IMR-90 (cell line): ENCODE data around the gene KCNQ2. TPM values are rescaled to one million over a fixed set of nuclear protein-coding genes. Genes with fewer than 3 reads are reported as not detected.

Source experiments
- ATAC-seq: fragments of 200-7000 bp; cut with Tn5 transposase; 2 replicates; pipeline ENCODE4 v1.9.1; 2020; ENCODE audit warnings: low read depth, mild to moderate bottlenecking, moderate library complexity
- BruUV-seq: library from RNA; stranded (reverse); fragments of 400-500 nt; replicated peaks from 2 replicates; lab custom pipeline; 2021; lab: Mats Ljungman, UMichigan
- CTCF ChIA-PET: fragments of 300-600 bp; formaldehyde crosslinking; extraction: SDS; loops from one replicate; lab custom pipeline; 2021; ENCODE audit warnings: antibody characterized with exemption; lab: Yijun Ruan, JAX
- POLR2A ChIA-PET: fragments of 300-600 bp; sonication (Branson Sonifier 250); formaldehyde crosslinking; loops from one replicate; lab custom pipeline; 2022; ENCODE audit warnings: antibody characterized with exemption; ENCODE audit not compliant: unreplicated experiment; lab: Charles Lee
- DNase-seq: peaks from one replicate; pipeline ENCODE4 v3.0.0; 2013
- H2AFZ ChIP-seq: replicated peaks from 2 replicates; pipeline ENCODE3; 2013; ENCODE audit warnings: low read length, mild to moderate bottlenecking; ENCODE audit not compliant: poor library complexity
- H2AK5ac ChIP-seq: 2 replicates; pipeline ENCODE4 v1.6.1; 2013; ENCODE audit warnings: low read depth, low read length, inconsistent platforms
- H2AK9ac ChIP-seq: replicated peaks from 2 replicates; pipeline ENCODE3; 2013; ENCODE audit warnings: mild to moderate bottlenecking, low read depth, low read length, moderate library complexity; ENCODE audit not compliant: poor library complexity
- H2BK120ac ChIP-seq: 2 replicates; pipeline ENCODE4 v1.6.1; 2013; ENCODE audit warnings: low read depth, low read length, inconsistent platforms
- H2BK15ac ChIP-seq: 3 replicates; pipeline ENCODE4 v1.6.1; 2013; ENCODE audit warnings: low read depth, low read length, inconsistent platforms
- H2BK20ac ChIP-seq: 2 replicates; pipeline ENCODE4 v1.6.1; 2013; ENCODE audit warnings: low read depth, mild to moderate bottlenecking, inconsistent platforms, low read length, moderate library complexity
- H2BK5ac ChIP-seq: 2 replicates; pipeline ENCODE4 v1.6.1; 2013; ENCODE audit warnings: mild to moderate bottlenecking, low read depth, low read length, inconsistent platforms; ENCODE audit not compliant: poor library complexity, severe bottlenecking
- H3K14ac ChIP-seq: replicated peaks from 2 replicates; pipeline ENCODE4 v1.6.1; 2013; ENCODE audit warnings: low read depth, low read length, inconsistent platforms
- H3K18ac ChIP-seq: 2 replicates; pipeline ENCODE4 v1.6.1; 2013; ENCODE audit warnings: low read depth, low read length, control low read depth
- H3K23ac ChIP-seq: 2 replicates; pipeline ENCODE4 v1.6.1; 2013; ENCODE audit warnings: low read depth, low read length, inconsistent platforms
- H3K27ac ChIP-seq: 2 replicates; pipeline ENCODE4 v1.5.1; 2013; ENCODE audit warnings: mild to moderate bottlenecking, control low read depth, low read length; ENCODE audit not compliant: insufficient read depth
- H3K27me3 ChIP-seq: 2 replicates; pipeline ENCODE4 v1.6.1; 2013; ENCODE audit warnings: low read length; ENCODE audit not compliant: control insufficient read depth, insufficient read depth
- H3K36me3 ChIP-seq: 2 replicates; pipeline ENCODE4 v1.6.1; 2013; ENCODE audit warnings: low read length, mixed read lengths; ENCODE audit not compliant: control insufficient read depth, insufficient read depth
- H3K4ac ChIP-seq: 2 replicates; pipeline ENCODE4 v1.6.1; 2013; ENCODE audit warnings: low read depth, low read length, inconsistent platforms
- H3K4me1 ChIP-seq: 2 replicates; pipeline ENCODE4 v1.6.1; 2013; ENCODE audit warnings: low read length, mixed read lengths; ENCODE audit not compliant: control insufficient read depth, insufficient read depth
- H3K4me2 ChIP-seq: 2 replicates; pipeline ENCODE4 v1.6.1; 2013; ENCODE audit warnings: low read depth, mild to moderate bottlenecking, control low read depth, low read length, moderate library complexity
- H3K4me3 ChIP-seq: 2 replicates; pipeline ENCODE4 v1.5.1; 2013; ENCODE audit warnings: low read depth, mild to moderate bottlenecking, control low read depth, low read length, moderate library complexity; ENCODE audit not compliant: insufficient read depth
- H3K56ac ChIP-seq: 2 replicates; pipeline ENCODE4 v1.6.1; 2013; ENCODE audit warnings: low read length, inconsistent platforms; ENCODE audit not compliant: insufficient read depth; ENCODE audit errors: extremely low read depth
- H3K79me1 ChIP-seq, 2 experiments: 2 replicates each; pipeline ENCODE4 v1.6.1; 2013; ENCODE audit warnings: low read length in 2 of 2, inconsistent platforms in 1 of 2, low read depth in 1 of 2
- H3K9ac ChIP-seq: 2 replicates; pipeline ENCODE4 v1.6.1; 2013; ENCODE audit warnings: low read depth, low read length, control low read depth
- H3K9me1 ChIP-seq: 2 replicates; pipeline ENCODE4 v1.6.1; 2013; ENCODE audit warnings: low read length, inconsistent platforms; ENCODE audit not compliant: insufficient read depth
- H3K9me3 ChIP-seq: 2 replicates; pipeline ENCODE4 v1.6.1; 2013; ENCODE audit warnings: low read length; ENCODE audit not compliant: control insufficient read depth, insufficient read depth
- H4K20me1 ChIP-seq: 2 replicates; pipeline ENCODE4 v1.6.1; 2013; ENCODE audit warnings: low read length, inconsistent platforms; ENCODE audit not compliant: insufficient read depth
- H4K5ac ChIP-seq: 2 replicates; pipeline ENCODE4 v1.6.1; 2013; ENCODE audit warnings: mild to moderate bottlenecking, low read depth, low read length, control low read depth
- H4K8ac ChIP-seq, 2 experiments: 2 replicates each; pipeline ENCODE4 v1.6.1; 2013; ENCODE audit warnings: low read depth in 2 of 2, low read length in 2 of 2, control low read depth in 1 of 2, inconsistent platforms in 1 of 2
- H4K91ac ChIP-seq: 2 replicates; pipeline ENCODE4 v1.6.1; 2013; ENCODE audit warnings: low read depth, low read length, inconsistent platforms; ENCODE audit not compliant: insufficient read depth
- BHLHE40 ChIP-seq: fragments of 150-350 bp; IDR thresholded peaks from 2 replicates; pipeline ENCODE4 v1.6.1; 2016; ENCODE audit warnings: mild to moderate bottlenecking, low read depth, low read length
- CHD1 ChIP-seq: IDR thresholded peaks from 2 replicates; pipeline ENCODE4 v1.6.1; 2012; ENCODE audit warnings: low read depth, low read length, improper control_type of control experiment
- FOS ChIP-seq: fragments of 150-350 bp; IDR thresholded peaks from 2 replicates; pipeline ENCODE4 v1.6.1; 2016; ENCODE audit warnings: low read depth, low read length
- MAFK ChIP-seq: IDR thresholded peaks from 2 replicates; pipeline ENCODE4 v1.6.1; 2012; ENCODE audit warnings: low read depth, low read length, improper control_type of control experiment
- MAZ ChIP-seq: IDR thresholded peaks from 2 replicates; pipeline ENCODE4 v1.6.1; 2012; ENCODE audit warnings: low read depth, mild to moderate bottlenecking, low read length, improper control_type of control experiment, moderate library complexity, borderline replicate concordance
- MXI1 ChIP-seq: IDR thresholded peaks from 2 replicates; pipeline ENCODE4 v1.6.1; 2012; ENCODE audit warnings: low read depth, mild to moderate bottlenecking, low read length, moderate library complexity, borderline replicate concordance
- NFE2L2 ChIP-seq: fragments of 150-350 bp; IDR thresholded peaks from 2 replicates; pipeline ENCODE4 v1.6.1; 2016; ENCODE audit warnings: low read depth, mild to moderate bottlenecking, low read length
- POLR2A ChIP-seq: IDR thresholded peaks from 2 replicates; pipeline ENCODE4 v1.6.1; 2012; ENCODE audit warnings: mild to moderate bottlenecking, low read depth, low read length
- RAD21 ChIP-seq: IDR thresholded peaks from 2 replicates; pipeline ENCODE4 v1.6.1; 2012; ENCODE audit warnings: low read length, improper control_type of control experiment
- RCOR1 ChIP-seq: IDR thresholded peaks from 2 replicates; pipeline ENCODE4 v1.6.1; 2012; ENCODE audit warnings: mild to moderate bottlenecking, low read length, improper control_type of control experiment; ENCODE audit not compliant: insufficient replicate concordance
- RFX5 ChIP-seq: IDR thresholded peaks from 2 replicates; pipeline ENCODE4 v1.8.0; 2012; ENCODE audit warnings: low read depth, mild to moderate bottlenecking, low read length, moderate library complexity
- SMC3 ChIP-seq: fragments of 150-350 bp; IDR thresholded peaks from 2 replicates; pipeline ENCODE4 v1.6.1; 2016; ENCODE audit warnings: low read depth, mild to moderate bottlenecking, antibody characterized with exemption, low read length, moderate library complexity
- WGBS, 2 experiments: methylation state at CpG; one replicate each; pipeline versions ENCODE4 v1.1.5 to v1.1.7; 2013; ENCODE audit warnings: missing lambda C conversion rate in 2 of 2; ENCODE audit not compliant: insufficient read length in 1 of 2; ENCODE audit errors: extremely low coverage in 2 of 2; 5-methylcytosine and 5-hydroxymethylcytosine counted together
- dilution Hi-C: fragments of 300-500 bp; cut with HindIII; formaldehyde crosslinking; loops from one replicate; pipeline ENCODE4 v1.14.3; 2018; ENCODE audit warnings: low sequenced_read_pairs; ENCODE audit not compliant: unreplicated experiment
- in situ Hi-C: fragments of 300-500 bp; cut with MboI; formaldehyde crosslinking; loops from 3 replicates; pipeline ENCODE4 v1.14.3; 2019; ENCODE audit warnings: low sequenced_read_pairs, inconsistent platforms, mixed read lengths
- intact Hi-C: fragments of 100-400 bp; cut with micrococcal nuclease; formaldehyde crosslinking; loops from 2 replicates; pipeline ENCODE4 v1.10.0; 2022
- polyA plus RNA-seq, 3 experiments: library from polyadenylated mRNA; depleted of rRNA; stranded (reverse); fragments of >200 nt; gene quantifications; 2 replicates each; pipeline ENCODE4 v1.2.3, GENCODE V29; 2012; ENCODE audit warnings: low replicate concordance in 1 of 3
- total RNA-seq: library from RNA; depleted of rRNA; stranded (reverse); fragments of >200 nt; gene quantifications from 2 replicates; pipeline ENCODE4 v1.2.3, GENCODE V29; 2012
- TF ChIP-seq, protein P1 (sequence below): fragments of 150-350 bp; IDR thresholded peaks from 2 replicates; pipeline ENCODE4 v1.6.1; 2017; ENCODE audit warnings: mild to moderate bottlenecking, antibody characterized with exemption, low read length, low read depth
- TF ChIP-seq, protein P2 (sequence below): fragments of 150-350 bp; IDR thresholded peaks from 2 replicates; pipeline ENCODE4 v1.6.1; 2016; ENCODE audit warnings: low read depth, mild to moderate bottlenecking, low read length, moderate library complexity, borderline replicate concordance
- TF ChIP-seq, protein P3 (sequence below): conservative IDR thresholded peaks from 2 replicates; pipeline ENCODE4 v1.5.1; 2012; ENCODE audit warnings: mild to moderate bottlenecking, low read depth, low read length, improper control_type of control experiment

Gene KCNQ2
- total and polyA plus RNA-seq, 2 of the 4 experiments (the other 2 are of a cell fraction): 0.02 TPM; not detected in 1

DNA sequence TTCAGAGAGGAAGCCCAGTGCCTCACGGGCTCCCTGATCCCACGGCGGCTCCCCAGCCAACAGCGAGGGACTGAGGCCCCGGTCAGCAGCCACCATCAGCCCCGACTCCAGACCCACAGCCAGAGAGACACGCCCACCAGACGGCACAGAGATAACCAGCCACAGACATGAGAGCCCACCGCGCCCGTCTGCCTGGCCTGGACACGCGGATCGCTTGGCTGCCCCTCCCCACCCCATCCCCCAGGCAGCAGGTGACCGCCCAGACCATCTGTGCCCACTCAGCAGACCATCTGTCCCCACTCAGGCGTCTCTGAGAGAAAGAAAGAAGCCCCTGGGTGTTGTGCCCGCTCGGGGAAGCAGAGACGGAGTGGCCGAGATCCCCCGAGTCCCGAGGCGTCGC is 55.8 kb downstream of the KCNQ2 start:
- Histone ChIP-seq H3K23ac (no peak overlapping the region), H4K5ac (no peak overlapping the region), H3K4me2 (no peak overlapping the region), H4K20me1 (no peaks in the 10 kb centered on the region), H2BK15ac (no peak overlapping the region), H2AK5ac (no peak overlapping the region), H3K56ac (no peak overlapping the region), H3K27me3 (peaks cover 52% of the 10 kb centered on the region), H2BK5ac (no peak overlapping the region), H2BK120ac (no peak overlapping the region), H3K27ac (no peak overlapping the region), H3K9ac (no peak overlapping the region), H3K4ac (no peak overlapping the region), H3K9me3 (no peaks in the 10 kb centered on the region), H4K91ac (no peak overlapping the region), H3K79me1 (no peaks in the 10 kb centered on the region), H4K8ac (no peak overlapping the region), H2BK20ac (no peak overlapping the region), H3K9me1 (no peaks in the 10 kb centered on the region), H3K4me1 (no peaks in the 10 kb centered on the region), H3K18ac (no peak overlapping the region), H3K14ac (no peak overlapping the region), H2AFZ (no peak overlapping the region), H3K4me3 (no peak overlapping the region), H2AK9ac (no peak overlapping the region), H3K36me3 (no peaks in the 10 kb centered on the region)
- TF ChIP-seq CHD1 (no peak), NFE2L2 (no peak), RCOR1 (no peak), MXI1 (no peak), MAZ (no peak), POLR2A (no peak), BHLHE40 (no peak), RFX5 (no peak), MAFK (no peak), RAD21 (no peak), FOS (no peak), SMC3 (no peak)
- TF ChIP-seq, protein P1, sequence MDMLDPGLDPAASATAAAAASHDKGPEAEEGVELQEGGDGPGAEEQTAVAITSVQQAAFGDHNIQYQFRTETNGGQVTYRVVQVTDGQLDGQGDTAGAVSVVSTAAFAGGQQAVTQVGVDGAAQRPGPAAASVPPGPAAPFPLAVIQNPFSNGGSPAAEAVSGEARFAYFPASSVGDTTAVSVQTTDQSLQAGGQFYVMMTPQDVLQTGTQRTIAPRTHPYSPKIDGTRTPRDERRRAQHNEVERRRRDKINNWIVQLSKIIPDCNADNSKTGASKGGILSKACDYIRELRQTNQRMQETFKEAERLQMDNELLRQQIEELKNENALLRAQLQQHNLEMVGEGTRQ: no peak
- TF ChIP-seq, protein P2, sequence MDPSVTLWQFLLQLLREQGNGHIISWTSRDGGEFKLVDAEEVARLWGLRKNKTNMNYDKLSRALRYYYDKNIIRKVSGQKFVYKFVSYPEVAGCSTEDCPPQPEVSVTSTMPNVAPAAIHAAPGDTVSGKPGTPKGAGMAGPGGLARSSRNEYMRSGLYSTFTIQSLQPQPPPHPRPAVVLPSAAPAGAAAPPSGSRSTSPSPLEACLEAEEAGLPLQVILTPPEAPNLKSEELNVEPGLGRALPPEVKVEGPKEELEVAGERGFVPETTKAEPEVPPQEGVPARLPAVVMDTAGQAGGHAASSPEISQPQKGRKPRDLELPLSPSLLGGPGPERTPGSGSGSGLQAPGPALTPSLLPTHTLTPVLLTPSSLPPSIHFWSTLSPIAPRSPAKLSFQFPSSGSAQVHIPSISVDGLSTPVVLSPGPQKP: no peak
- TF ChIP-seq, protein P3, sequence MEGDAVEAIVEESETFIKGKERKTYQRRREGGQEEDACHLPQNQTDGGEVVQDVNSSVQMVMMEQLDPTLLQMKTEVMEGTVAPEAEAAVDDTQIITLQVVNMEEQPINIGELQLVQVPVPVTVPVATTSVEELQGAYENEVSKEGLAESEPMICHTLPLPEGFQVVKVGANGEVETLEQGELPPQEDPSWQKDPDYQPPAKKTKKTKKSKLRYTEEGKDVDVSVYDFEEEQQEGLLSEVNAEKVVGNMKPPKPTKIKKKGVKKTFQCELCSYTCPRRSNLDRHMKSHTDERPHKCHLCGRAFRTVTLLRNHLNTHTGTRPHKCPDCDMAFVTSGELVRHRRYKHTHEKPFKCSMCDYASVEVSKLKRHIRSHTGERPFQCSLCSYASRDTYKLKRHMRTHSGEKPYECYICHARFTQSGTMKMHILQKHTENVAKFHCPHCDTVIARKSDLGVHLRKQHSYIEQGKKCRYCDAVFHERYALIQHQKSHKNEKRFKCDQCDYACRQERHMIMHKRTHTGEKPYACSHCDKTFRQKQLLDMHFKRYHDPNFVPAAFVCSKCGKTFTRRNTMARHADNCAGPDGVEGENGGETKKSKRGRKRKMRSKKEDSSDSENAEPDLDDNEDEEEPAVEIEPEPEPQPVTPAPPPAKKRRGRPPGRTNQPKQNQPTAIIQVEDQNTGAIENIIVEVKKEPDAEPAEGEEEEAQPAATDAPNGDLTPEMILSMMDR: no peak
- intact Hi-C loops: no loop called here
- BruUV-seq: no TSS peak
- DNase-seq (no peak), ATAC-seq (no peak)
- in situ Hi-C loops: no loop called here
- WGBS, 2 experiments: 73% methylated on average over 10 of the region's 24 CpGs; no CpG with 5 or more reads in 1 of the 2 experiments
- dilution Hi-C loops: no loop called here
- ChIA-PET CTCF (no interaction called here), POLR2A (no interaction called here)
